ENCODE results near the gene SCUBE3. TPM values are rescaled to one million over a fixed set of nuclear protein-coding genes. Genes with fewer than 3 reads are reported as not detected.

The SCUBE3 gene
- total RNA-seq, result 1 to 10 TPM; 2.0 to 3.4 TPM

- Histone ChIP-seq H3K4me3 (peak within 1 kb of the TSS; percentile 39 to 50), H3K27me3 (replicated peaks; ENCODE audit: insufficient read depth) (no peaks in the 10 kb centered on the region), H3K4me1 (replicated peaks) (no peaks in the 10 kb centered on the region), H3K9me3 (no peaks in the 10 kb centered on the region), H3K27ac (peak within 1 kb of the TSS in 1 of 2 donors; percentile 43), H3K36me3 (no peaks in the 10 kb centered on the region)
- WGBS, result 2% methylated on average over 67 of the region's 89 CpGs
- TF ChIP-seq CTCF (IDR thresholded peaks at IDR 0.05), result no peak
- no peak for TF ChIP-seq POLR2AphosphoS5 (IDR thresholded peaks at IDR 0.05)
- TF ChIP-seq POLR2A (IDR thresholded peaks at IDR 0.05), result no peak
- DNase-seq (ENCODE audit: low spot score), result no peak
- intact Hi-C loops (cut with DNase I), result no loop called here
Observed at GRCh38 chr6:35213824-35214756, at the start of gene SCUBE3. Gene SCUBE3 (plus strand): TSS chr6:35213956. CDS start chr6:35214419, 463 bp downstream.

GRCh38 chr6:35164277-35164676, 49.5 kb upstream of the SCUBE3 start:
- intact Hi-C loops (cut with DNase I), result no loop called here
- Histone ChIP-seq H3K4me1 (replicated peaks) (peaks cover 3% of the 10 kb centered on the region), H3K9me3 (no peaks in the 10 kb centered on the region), H3K27me3 (replicated peaks; ENCODE audit: insufficient read depth) (no peaks in the 10 kb centered on the region), H3K4me3 (no peak overlapping the region), H3K36me3 (no peaks in the 10 kb centered on the region), H3K27ac (no peak overlapping the region)
- no peak for TF ChIP-seq POLR2A (IDR thresholded peaks at IDR 0.05)
- no peak for TF ChIP-seq POLR2AphosphoS5 (IDR thresholded peaks at IDR 0.05)
- TF ChIP-seq CTCF (IDR thresholded peaks at IDR 0.05), result no peak
- no peak for DNase-seq (ENCODE audit: low spot score)
- WGBS, result 40% methylated on average over 6 of the region's 6 CpGs

- intact Hi-C loops (cut with DNase I), result no loop called here
- no peaks in the 10 kb centered on the region for H3K36me3 ChIP-seq
- H3K27me3 ChIP-seq (replicated peaks; ENCODE audit: insufficient read depth), result no peaks in the 10 kb centered on the region
- TF ChIP-seq POLR2AphosphoS5 (IDR thresholded peaks at IDR 0.05) (no peak), POLR2A (IDR thresholded peaks at IDR 0.05) (no peak), CTCF (IDR thresholded peaks at IDR 0.05) (no peak)
- peaks cover 3% of the 10 kb centered on the region for H3K4me1 ChIP-seq (replicated peaks)
- peak overlapping the region; percentile 71 to 81 for H3K27ac ChIP-seq
- DNase-seq (ENCODE audit: low spot score), result no peak
- no peak overlapping the region for H3K4me3 ChIP-seq
- 95% methylated on average over 4 of the region's 4 CpGs for WGBS
- no peaks in the 10 kb centered on the region for H3K9me3 ChIP-seq
Observed at GRCh38 chr6:35164868-35165267, 48.9 kb upstream of the SCUBE3 start.

GRCh38 chr6:35165630-35166071, 48.1 kb upstream of the SCUBE3 start:
- Histone ChIP-seq H3K9me3 (no peaks in the 10 kb centered on the region), H3K36me3 (no peaks in the 10 kb centered on the region)
- WGBS, result 82% methylated on average over 2 of the region's 2 CpGs

More at GRCh38 chr6:35165630-35166071, 48.1 kb upstream of the SCUBE3 start:
- peak; percentile 68 for DNase-seq (ENCODE audit: low spot score)
- peak overlapping the region; percentile 71 to 81 for H3K27ac ChIP-seq
- no peak overlapping the region for H3K4me3 ChIP-seq
- TF ChIP-seq CTCF (IDR thresholded peaks at IDR 0.05), result no peak
- TF ChIP-seq POLR2A (IDR thresholded peaks at IDR 0.05), result no peak
- peak; percentile 89 for TF ChIP-seq POLR2AphosphoS5 (IDR thresholded peaks at IDR 0.05)
- no peaks in the 10 kb centered on the region for H3K27me3 ChIP-seq (replicated peaks; ENCODE audit: insufficient read depth)
- peaks cover 3% of the 10 kb centered on the region for H3K4me1 ChIP-seq (replicated peaks)
- intact Hi-C loops (cut with DNase I), result no loop called here

Measured in prostate gland (tissue), 2 donors.